ENCODE data around the gene SDF2L1. TPM values are rescaled to one million over a fixed set of nuclear protein-coding genes. Genes with fewer than 3 reads are reported as not detected.

SDF2L1 gene
- total and polyA plus RNA-seq, 7 experiments from 2014 or later, result 22.1 to 99.8 (median 33.7) TPM

- H3K27ac ChIP-seq (ENCODE audit: low read depth, low read length), result no peak overlapping the region
- no peak overlapping the region for H3K4me3 Mint-ChIP-seq
Measured at GRCh38 chr22:21681566-21682370, 39.7 kb downstream of the SDF2L1 start.

GRCh38 chr22:21682385-21683175 lies 40.5 kb downstream of the SDF2L1 start:
- peaks cover 0 to 66% (median 6%) of the 10 kb centered on the region in 3 experiments for H3K36me3 ChIP-seq (ENCODE audit: control insufficient read depth in 2 of 3, insufficient read depth in 3 of 3, low read length in 3 of 3)
- intact Hi-C loops (cut with micrococcal nuclease), result no loop called here
- no peak overlapping the region for H3K4me3 ChIP-seq (ENCODE audit: low read length)
- no peaks in the 10 kb centered on the region for H3K9me3 ChIP-seq (ENCODE audit: control insufficient read depth in 2 of 3, low read length in 3 of 3)
- POLR2A ChIA-PET, result no interaction called here
- ATAC-seq, result no peak
- H3K27me3 ChIP-seq (ENCODE audit: control insufficient read depth in 2 of 2, insufficient read depth in 2 of 2, low read length in 2 of 2), result no peaks in the 10 kb centered on the region
- Mint-ChIP-seq H3K36me3 (peaks cover 0 to 33% (median 3%) of the 10 kb centered on the region in 5 donors), H3K4me3 (no peak overlapping the region), H3K4me1 (peaks cover 0 to 12% (median 0%) of the 10 kb centered on the region in 7 donors), H3K27me3 (no peaks in the 10 kb centered on the region), H3K27ac (no peak overlapping the region), H3K9me3 (no peaks in the 10 kb centered on the region)
- no peak overlapping the region for H3K27ac ChIP-seq (ENCODE audit: low read depth, low read length)
- H3K4me1 ChIP-seq (ENCODE audit: control insufficient read depth in 2 of 2, insufficient read depth in 2 of 2, low read length in 2 of 2), result no peaks in the 10 kb centered on the region
- CTCF ChIA-PET, result interaction anchor here (0.7 kb wide), 1 partner anchor 1624 kb away, joined by 3 read pairs; no protein-coding TSS in a partner anchor
- DNase-seq, result no peak

More at GRCh38 chr22:21681566-21682370, 39.7 kb downstream of the SDF2L1 start:
- Mint-ChIP-seq H3K36me3 (peaks cover 0 to 37% (median 3%) of the 10 kb centered on the region in 5 donors), H3K27ac (peak overlapping the region in 3 of 9 donors; percentile 22 to 62 (median 36)), H3K27me3 (no peaks in the 10 kb centered on the region), H3K4me1 (peaks cover 0 to 12% (median 0%) of the 10 kb centered on the region in 7 donors), H3K9me3 (no peaks in the 10 kb centered on the region)
- CTCF ChIA-PET, result no interaction called here
- ATAC-seq (no peak), DNase-seq (no peak)
- no peaks in the 10 kb centered on the region for H3K4me1 ChIP-seq (ENCODE audit: control insufficient read depth in 2 of 2, insufficient read depth in 2 of 2, low read length in 2 of 2)
- H3K4me3 ChIP-seq (ENCODE audit: low read length), result no peak overlapping the region
- H3K9me3 ChIP-seq (ENCODE audit: control insufficient read depth in 2 of 3, low read length in 3 of 3), result no peaks in the 10 kb centered on the region
- POLR2A ChIA-PET, result no interaction called here
- intact Hi-C loops (cut with micrococcal nuclease), result no loop called here
- no peaks in the 10 kb centered on the region for H3K27me3 ChIP-seq (ENCODE audit: control insufficient read depth in 2 of 2, insufficient read depth in 2 of 2, low read length in 2 of 2)
- H3K36me3 ChIP-seq (ENCODE audit: control insufficient read depth in 2 of 3, insufficient read depth in 3 of 3, low read length in 3 of 3), result peaks cover 0 to 58% (median 6%) of the 10 kb centered on the region in 3 experiments

GRCh38 chr22:21683401-21683811 lies 41.3 kb downstream of the SDF2L1 start:
- Histone ChIP-seq H3K27ac (ENCODE audit: low read depth, low read length) (no peak overlapping the region), H3K9me3 (ENCODE audit: control insufficient read depth in 2 of 3, low read length in 3 of 3) (no peaks in the 10 kb centered on the region), H3K4me3 (ENCODE audit: low read length) (no peak overlapping the region), H3K27me3 (ENCODE audit: control insufficient read depth in 2 of 2, insufficient read depth in 2 of 2, low read length in 2 of 2) (no peaks in the 10 kb centered on the region), H3K4me1 (ENCODE audit: control insufficient read depth in 2 of 2, insufficient read depth in 2 of 2, low read length in 2 of 2) (no peaks in the 10 kb centered on the region), H3K36me3 (ENCODE audit: control insufficient read depth in 2 of 3, insufficient read depth in 3 of 3, low read length in 3 of 3) (peaks cover 0 to 71% (median 6%) of the 10 kb centered on the region in 3 experiments)
- H3K9me3 Mint-ChIP-seq, result no peaks in the 10 kb centered on the region
- no peaks in the 10 kb centered on the region for H3K27me3 Mint-ChIP-seq
- intact Hi-C loops (cut with micrococcal nuclease), result no loop called here
- ChIA-PET CTCF (no interaction called here), POLR2A (no interaction called here)
- H3K4me3 Mint-ChIP-seq, result no peak overlapping the region
- H3K4me1 Mint-ChIP-seq, result peaks cover 0 to 11% (median 0%) of the 10 kb centered on the region in 7 donors
- no peak overlapping the region for H3K27ac Mint-ChIP-seq
- no peak for ATAC-seq
- no peak for DNase-seq
- peaks cover 0 to 31% (median 3%) of the 10 kb centered on the region in 5 donors for H3K36me3 Mint-ChIP-seq

GRCh38 chr22:21684492-21685163 lies 42.5 kb downstream of the SDF2L1 start:
- ATAC-seq, result no peak
- Histone ChIP-seq H3K27me3 (ENCODE audit: control insufficient read depth in 2 of 2, insufficient read depth in 2 of 2, low read length in 2 of 2) (no peaks in the 10 kb centered on the region), H3K9me3 (ENCODE audit: control insufficient read depth in 2 of 3, low read length in 3 of 3) (no peaks in the 10 kb centered on the region), H3K36me3 (ENCODE audit: control insufficient read depth in 2 of 3, insufficient read depth in 3 of 3, low read length in 3 of 3) (peaks cover 0 to 83% (median 6%) of the 10 kb centered on the region in 3 experiments), H3K4me1 (ENCODE audit: control insufficient read depth in 2 of 2, insufficient read depth in 2 of 2, low read length in 2 of 2) (no peaks in the 10 kb centered on the region), H3K27ac (ENCODE audit: low read depth, low read length) (no peak overlapping the region), H3K4me3 (ENCODE audit: low read length) (no peak overlapping the region)
- Mint-ChIP-seq H3K27ac (no peak overlapping the region), H3K27me3 (no peaks in the 10 kb centered on the region), H3K36me3 (peaks cover 0 to 31% (median 3%) of the 10 kb centered on the region in 5 donors), H3K4me3 (no peak overlapping the region), H3K9me3 (no peaks in the 10 kb centered on the region), H3K4me1 (peaks cover 0 to 10% (median 0%) of the 10 kb centered on the region in 7 donors)
- no peak for DNase-seq
- CTCF ChIA-PET, result interaction anchor here (0.7 kb wide), 1 partner anchor 15 kb away, joined by 3 read pairs; no protein-coding TSS in a partner anchor
- intact Hi-C loops (cut with micrococcal nuclease), result no loop called here
- POLR2A ChIA-PET, result no interaction called here

GRCh38 chr22:21685164-21685513 lies 43.0 kb downstream of the SDF2L1 start:
- Histone ChIP-seq H3K27me3 (ENCODE audit: control insufficient read depth in 2 of 2, insufficient read depth in 2 of 2, low read length in 2 of 2) (no peaks in the 10 kb centered on the region), H3K4me3 (ENCODE audit: low read length) (no peak overlapping the region), H3K9me3 (ENCODE audit: control insufficient read depth in 2 of 3, low read length in 3 of 3) (no peaks in the 10 kb centered on the region), H3K4me1 (ENCODE audit: control insufficient read depth in 2 of 2, insufficient read depth in 2 of 2, low read length in 2 of 2) (no peaks in the 10 kb centered on the region), H3K36me3 (ENCODE audit: control insufficient read depth in 2 of 3, insufficient read depth in 3 of 3, low read length in 3 of 3) (peaks cover 0 to 88% (median 6%) of the 10 kb centered on the region in 3 experiments), H3K27ac (ENCODE audit: low read depth, low read length) (no peak overlapping the region)
- intact Hi-C loops (cut with micrococcal nuclease), result no loop called here
- no peak for ATAC-seq
- CTCF ChIA-PET, result interaction anchor here (0.7 kb wide), 1 partner anchor 15 kb away, joined by 3 read pairs; no protein-coding TSS in a partner anchor
- Mint-ChIP-seq H3K4me3 (no peak overlapping the region), H3K4me1 (peaks cover 0 to 12% (median 0%) of the 10 kb centered on the region in 7 donors), H3K27ac (peak overlapping the region in 1 of 9 donors; percentile 50), H3K36me3 (peaks cover 0 to 33% (median 3%) of the 10 kb centered on the region in 5 donors), H3K27me3 (no peaks in the 10 kb centered on the region), H3K9me3 (no peaks in the 10 kb centered on the region)
- POLR2A ChIA-PET, result no interaction called here
- no peak for DNase-seq

- no peaks in the 10 kb centered on the region for H3K9me3 ChIP-seq (ENCODE audit: control insufficient read depth in 2 of 3, low read length in 3 of 3)
- H3K4me3 ChIP-seq (ENCODE audit: low read length), result no peak overlapping the region
- H3K27ac ChIP-seq (ENCODE audit: low read depth, low read length), result no peak overlapping the region
- no peak for ATAC-seq
- DNase-seq, result no peak
- no peaks in the 10 kb centered on the region for H3K4me1 ChIP-seq (ENCODE audit: control insufficient read depth in 2 of 2, insufficient read depth in 2 of 2, low read length in 2 of 2)
- Mint-ChIP-seq H3K36me3 (peaks cover 0 to 28% (median 0%) of the 10 kb centered on the region in 5 donors), H3K4me1 (peaks cover 3 to 11% (median 4%) of the 10 kb centered on the region in 7 donors), H3K9me3 (no peaks in the 10 kb centered on the region), H3K27me3 (no peaks in the 10 kb centered on the region), H3K27ac (no peak overlapping the region), H3K4me3 (no peak overlapping the region)
- intact Hi-C loops (cut with micrococcal nuclease), result no loop called here
- peaks cover 0 to 94% (median 6%) of the 10 kb centered on the region in 3 experiments for H3K36me3 ChIP-seq (ENCODE audit: control insufficient read depth in 2 of 3, insufficient read depth in 3 of 3, low read length in 3 of 3)
- CTCF ChIA-PET, result no interaction called here
- POLR2A ChIA-PET, result no interaction called here
- H3K27me3 ChIP-seq (ENCODE audit: control insufficient read depth in 2 of 2, insufficient read depth in 2 of 2, low read length in 2 of 2), result no peaks in the 10 kb centered on the region
Measured at GRCh38 chr22:21686193-21686608, 44.1 kb downstream of the SDF2L1 start.
